ENCODE measurements around the gene CTXND2.

DNA sequence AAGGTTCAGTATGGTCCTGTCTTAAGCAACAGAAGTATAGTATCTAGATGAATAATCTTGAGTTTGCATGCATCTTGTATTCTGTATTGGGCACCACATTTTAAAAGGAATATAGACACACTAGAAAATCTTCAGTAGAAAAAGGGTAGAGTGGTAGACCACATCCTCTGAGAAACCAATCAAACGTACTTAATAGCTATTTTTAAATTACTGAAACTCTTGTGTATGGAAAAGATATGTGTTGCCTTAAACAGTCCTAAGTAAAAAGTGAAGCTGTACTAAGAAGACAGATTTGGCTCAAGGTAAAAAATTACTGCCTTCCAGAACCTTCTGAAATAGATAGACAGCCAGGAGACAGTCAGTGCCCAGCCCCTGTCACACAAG is 3.1 kb downstream of the CTXND2 start:
- TF ChIP-seq POLR2A (IDR thresholded peaks at IDR 0.05; ENCODE audit: extremely low read depth, insufficient read length): no peak
- TF ChIP-seq CTCF (IDR thresholded peaks at IDR 0.05; ENCODE audit: low read depth, low read length): no peak
- TF ChIP-seq MAX (IDR thresholded peaks at IDR 0.05; ENCODE audit: low read depth, low read length): no peak
- no peak for TF ChIP-seq MYC (IDR thresholded peaks at IDR 0.05; ENCODE audit: low read depth, low read length)

Data from NB4 (cell line).